NAMALWA (cell line): ENCODE data around the gene TLX3.
"Not testable (repeated sequence)": the region's sequence is repeated elsewhere in the genome, so short reads cannot be mapped to it uniquely, and the experiment has no call there.

Source experiments
- DNase-seq: peaks from one replicate; pipeline ENCODE4 v3.0.0-alpha.2; 2015; ENCODE audit warnings: low spot score

Gene TLX3

DNA sequence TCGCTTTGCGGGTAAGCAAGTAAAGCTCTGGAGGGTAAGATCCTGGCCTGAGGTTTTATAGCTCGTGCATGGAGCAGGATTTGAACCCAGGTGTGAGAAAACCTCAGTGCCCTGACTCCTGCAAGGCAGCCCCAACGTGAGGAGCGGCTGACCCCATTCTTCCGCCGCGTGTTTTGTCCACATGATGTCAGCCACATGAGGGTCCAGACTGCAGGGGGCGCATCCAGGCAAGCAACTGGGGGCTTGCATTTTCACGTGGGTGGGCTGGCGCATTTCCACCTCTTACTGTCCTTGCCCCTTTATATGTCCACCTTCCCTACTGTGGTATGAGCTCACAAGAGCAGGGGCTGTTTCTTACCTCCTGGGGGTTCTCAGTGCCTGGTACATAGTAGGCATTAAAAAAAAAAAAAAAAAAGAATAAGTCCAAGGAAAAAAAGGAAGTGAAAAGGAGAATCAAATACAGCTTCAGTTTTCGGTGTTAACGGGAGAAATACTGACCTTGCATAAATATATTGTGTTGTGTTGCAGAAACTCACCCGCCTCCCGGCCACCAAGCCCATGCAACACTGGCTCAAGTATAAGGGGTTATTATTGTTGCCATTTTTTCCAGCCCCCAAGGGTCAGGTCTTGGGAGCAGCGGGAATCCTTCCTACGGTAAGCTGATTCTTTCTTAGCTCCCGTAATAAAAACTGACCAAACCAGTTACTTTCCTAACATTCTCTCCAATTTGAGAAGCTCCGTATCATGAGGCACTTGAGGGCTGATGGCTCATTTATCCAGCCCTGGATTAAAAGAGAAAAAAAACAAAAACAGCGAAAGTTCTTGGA, 15.0 kb downstream of the TLX3 start:
- no peak for DNase-seq

- no peak for DNase-seq
These were observed 21.0 kb downstream of the TLX3 start for GRCh38 chr5:171330021-171330420.

- no peak for DNase-seq
These were observed 26.6 kb downstream of the TLX3 start for GRCh38 chr5:171335616-171336015.

DNA sequence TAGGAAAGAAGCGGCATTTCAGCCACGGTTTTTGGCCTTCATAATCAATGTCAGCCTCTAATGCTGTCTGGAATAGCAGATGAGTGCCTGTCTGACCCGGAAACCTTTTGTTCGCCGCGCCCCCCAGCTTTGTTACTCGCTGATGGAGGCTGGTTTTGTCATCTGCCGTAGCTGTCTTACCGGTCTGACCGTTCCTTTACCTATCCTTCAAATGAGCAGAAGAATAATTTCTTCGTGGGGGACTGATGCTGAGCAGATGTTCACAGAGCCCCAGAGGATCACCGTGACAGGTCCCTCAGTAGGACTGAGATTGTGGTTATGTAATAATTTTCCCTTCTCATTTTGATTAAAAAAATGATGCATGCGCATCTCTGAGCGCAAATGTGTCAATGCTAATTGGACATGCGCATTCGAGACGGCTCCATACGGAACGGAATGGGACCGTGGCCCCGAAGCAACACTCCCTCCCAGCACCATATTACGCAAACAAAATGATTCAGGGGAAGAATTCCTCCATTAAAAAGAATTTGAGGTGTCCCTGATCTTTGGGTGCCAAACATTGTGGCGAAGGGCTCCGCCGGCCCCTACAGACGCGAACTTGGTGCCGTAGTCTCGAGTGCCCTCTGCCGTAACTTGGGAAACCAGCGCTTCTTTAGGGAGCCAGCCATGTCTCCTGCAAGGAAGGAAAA, 27.6 kb downstream of the TLX3 start:
- DNase-seq, result no peak

DNA sequence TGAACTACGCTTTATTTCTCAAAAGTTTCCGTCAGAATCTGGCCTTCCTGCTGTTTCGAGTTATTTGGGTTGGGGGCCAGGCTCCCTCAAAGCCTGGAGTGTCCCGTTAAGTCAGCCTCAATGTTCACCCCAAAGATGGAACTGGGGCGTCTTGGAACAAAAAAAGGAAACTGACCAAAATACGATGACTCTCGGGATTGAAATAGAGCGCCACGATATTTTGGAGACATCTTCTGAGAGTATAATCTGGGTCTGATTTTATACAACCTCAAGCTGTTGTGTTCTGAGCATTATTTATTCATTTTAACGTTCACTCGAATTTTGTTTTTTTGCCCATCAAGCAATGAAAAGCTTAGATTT, 28.1 kb downstream of the TLX3 start:
- DNase-seq, result no peak

- DNase-seq, result no peak
These were observed 31.0 kb downstream of the TLX3 start for GRCh38 chr5:171340042-171340441.

DNA sequence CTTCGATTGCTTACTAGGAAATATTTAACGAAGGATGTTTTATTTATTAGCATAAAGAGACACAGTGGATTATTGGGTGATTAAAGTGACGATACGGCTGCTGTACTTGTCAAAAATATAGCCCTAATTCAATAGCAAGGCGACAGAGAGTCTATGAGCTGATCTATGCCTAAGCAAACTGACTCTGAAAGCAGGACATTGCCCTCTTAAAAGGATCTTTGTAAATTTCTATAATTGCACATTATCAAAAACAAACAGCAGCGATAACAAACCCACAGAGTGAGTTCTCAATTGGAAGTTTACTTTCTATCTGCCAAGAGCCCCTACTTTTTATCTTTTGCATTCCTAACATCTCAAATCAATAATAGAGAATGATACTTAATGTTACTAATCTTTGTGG, 31.4 kb downstream of the TLX3 start:
- no peak for DNase-seq

- DNase-seq, result peak; percentile 78
These were observed 33.5 kb downstream of the TLX3 start for GRCh38 chr5:171342362-171343111.

GRCh38 chr5:171344936-171345608, 36.0 kb downstream of the TLX3 start:
- DNase-seq, result no peak

DNA sequence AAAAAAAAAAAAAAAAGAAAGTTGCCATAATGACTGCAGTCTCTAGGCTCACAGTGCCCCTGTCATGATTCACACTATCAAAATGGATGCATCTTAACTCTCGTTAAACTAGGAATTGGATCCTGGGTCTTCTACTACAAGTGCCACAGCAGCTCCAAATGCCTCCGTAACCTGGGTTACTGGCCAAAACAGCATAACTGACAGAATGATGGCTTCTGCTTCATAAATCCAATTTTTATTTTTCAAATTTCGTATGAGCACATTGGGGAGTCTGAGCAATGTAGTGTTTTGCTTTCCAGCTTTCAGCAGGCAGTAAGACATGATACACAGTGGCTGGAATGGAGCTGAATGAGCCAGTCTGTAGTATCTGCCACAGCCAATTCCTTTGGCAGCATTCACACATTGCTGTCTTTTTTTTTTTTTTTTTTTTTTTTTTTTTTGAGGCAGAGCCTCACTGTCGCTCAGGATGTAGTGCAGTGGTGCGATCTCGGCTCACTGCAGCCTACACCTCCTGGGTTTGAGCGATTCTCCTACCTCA, 42.6 kb downstream of the TLX3 start:
- DNase-seq, result no peak

GRCh38 chr5:171355302-171355724, 46.3 kb downstream of the TLX3 start:
- DNase-seq, result no peak

- no peak for DNase-seq
These were observed 48.8 kb downstream of the TLX3 start for GRCh38 chr5:171357843-171358242.

DNA sequence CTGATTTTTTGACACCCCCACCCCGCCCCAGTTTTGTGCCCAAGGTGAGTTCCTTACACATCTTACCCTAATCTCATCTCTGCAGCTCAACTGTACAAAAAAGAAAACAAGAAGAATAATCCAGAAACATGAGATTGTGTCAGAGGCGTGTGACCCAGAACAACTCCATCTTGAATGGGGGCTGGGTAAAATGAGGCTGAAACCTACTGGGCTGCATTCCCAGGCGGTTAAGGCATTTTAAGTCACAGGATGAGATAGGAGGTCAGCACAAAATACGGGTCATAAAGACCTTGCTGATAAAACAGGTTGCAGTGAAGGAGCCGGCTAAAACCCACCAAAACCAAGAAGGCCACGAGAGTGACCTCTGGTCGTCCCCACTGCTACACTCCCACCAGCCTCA, 52.1 kb downstream of the TLX3 start:
- not testable (repeated sequence) for DNase-seq
